HepG2 (cell line): ENCODE measurements around the gene NOP9. TPM values are rescaled to one million over a fixed set of nuclear protein-coding genes. Genes with fewer than 3 reads are reported as not detected.

Experiments
- ADNP ChIP-seq: sonication (generic); formaldehyde crosslinking; IDR thresholded peaks from 2 replicates; pipeline ENCODE4 v1.4.0; 2020; ENCODE audit warnings: missing genetic modification reagents
- ARID3A ChIP-seq: IDR thresholded peaks from 2 replicates; pipeline ENCODE4 v1.6.1; 2012; ENCODE audit warnings: low read depth, low read length, improper control_type of control experiment
- DNMT1 ChIP-seq: sonication (generic); formaldehyde crosslinking; IDR thresholded peaks from 2 replicates; pipeline ENCODE4 v1.5.1; 2020; ENCODE audit warnings: mild to moderate bottlenecking, missing genetic modification reagents
- E2F2 ChIP-seq: sonication (generic); formaldehyde crosslinking; IDR thresholded peaks from 2 replicates; pipeline ENCODE4 v1.4.0; 2020; ENCODE audit warnings: missing genetic modification reagents, borderline replicate concordance
- HMG20B ChIP-seq: conservative IDR thresholded peaks from 2 replicates; pipeline ENCODE4 v1.6.1; 2016; ENCODE audit warnings: missing genetic modification reagents, missing compliant biosample characterization
- PBX3 ChIP-seq: sonication (generic); formaldehyde crosslinking; IDR thresholded peaks from 2 replicates; pipeline ENCODE4 v1.8.1; 2023; ENCODE audit warnings: missing genetic modification reagents, inconsistent platforms, borderline replicate concordance
- SALL2 ChIP-seq: sonication (generic); formaldehyde crosslinking; IDR thresholded peaks from 2 replicates; pipeline ENCODE4 v1.8.1; 2023; ENCODE audit warnings: mild to moderate bottlenecking, missing genetic modification reagents, inconsistent platforms
- STAT6 ChIP-seq: sonication (generic); formaldehyde crosslinking; IDR thresholded peaks from 2 replicates; pipeline ENCODE4 v1.4.0; 2020; ENCODE audit warnings: missing genetic modification reagents, mild to moderate bottlenecking, borderline replicate concordance
- TOE1 ChIP-seq: sonication (generic); formaldehyde crosslinking; IDR thresholded peaks from 2 replicates; pipeline ENCODE4 v1.4.0; 2020; ENCODE audit warnings: mild to moderate bottlenecking, missing genetic modification reagents
- XBP1 ChIP-seq: sonication (generic); formaldehyde crosslinking; IDR thresholded peaks from 2 replicates; pipeline ENCODE4 v1.5.0; 2020; ENCODE audit warnings: missing genetic modification reagents
- ZMAT5 ChIP-seq: sonication (generic); formaldehyde crosslinking; IDR thresholded peaks from 2 replicates; pipeline ENCODE4 v1.5.0; 2020; ENCODE audit warnings: mild to moderate bottlenecking, low read depth, missing genetic modification reagents, borderline replicate concordance
- ZNF354B ChIP-seq: sonication (generic); formaldehyde crosslinking; IDR thresholded peaks from 2 replicates; pipeline ENCODE4 v1.8.0; 2022; ENCODE audit warnings: mild to moderate bottlenecking, missing genetic modification reagents
- ZNF431 ChIP-seq: sonication (generic); formaldehyde crosslinking; IDR thresholded peaks from 2 replicates; pipeline ENCODE4 v1.9.0; 2022; ENCODE audit warnings: missing genetic modification reagents, low read depth, mild to moderate bottlenecking, borderline replicate concordance
- ZNF619 ChIP-seq: sonication (generic); formaldehyde crosslinking; IDR thresholded peaks from 2 replicates; pipeline ENCODE4 v1.4.0; 2020; ENCODE audit warnings: mild to moderate bottlenecking, missing genetic modification reagents
- ZNF816 ChIP-seq: sonication (generic); formaldehyde crosslinking; IDR thresholded peaks from 2 replicates; pipeline ENCODE4 v1.8.0; 2022; ENCODE audit warnings: missing genetic modification reagents, mild to moderate bottlenecking, borderline replicate concordance
- ZSCAN22 ChIP-seq: sonication (generic); formaldehyde crosslinking; IDR thresholded peaks from 2 replicates; pipeline ENCODE4 v1.4.0; 2020; ENCODE audit warnings: mild to moderate bottlenecking, missing genetic modification reagents
- polyA plus RNA-seq, 8 experiments: library from polyadenylated mRNA; depleted of rRNA in 3 of 8; stranded (reverse) in 7 of 8; unstranded in 1 of 8; fragments of >200 nt; fragmentation: Illumina TruSeq in 4 of 8; extraction: Trizol in 4 of 8; gene quantifications; 2 replicates each; pipeline versions ENCODE4 v1.2.1 to v1.2.3, GENCODE V29; 2011 to 2016; ENCODE audit warnings: low read depth in 4 of 8, missing spikeins in 1 of 8, mixed read lengths in 1 of 8; ENCODE audit not compliant: insufficient read depth in 1 of 8
- total RNA-seq, 5 experiments: library from RNA; depleted of rRNA; stranded (reverse); fragments of >200 nt; fragmentation: Illumina TruSeq; extraction: Trizol; gene quantifications; 2 replicates each; pipeline ENCODE4 v1.2.3, GENCODE V29; 2016; ENCODE audit warnings: low read depth in 1 of 5

Gene NOP9
- total and polyA plus RNA-seq, 2 of the 13 experiments (the other 11 are each of a cell fraction or from before 2014, with no cell fraction given) = 24.5 to 61.6 TPM

GRCh38 chr14:24307575-24308341 lies 8.1 kb downstream of the NOP9 start, which contains the start of gene CIDEB (continued):
- TF ChIP-seq E2F2 (no peak), SALL2 (CRISPR knock-in tag) (peak; percentile 19; the same call in 1 of the 2 replicates), DNMT1 (CRISPR knock-in tag) (no peak), ARID3A (no peak), ADNP (CRISPR knock-in tag) (no peak), ZNF619 (peak; percentile 89), TOE1 (CRISPR knock-in tag) (peak; percentile 98), STAT6 (CRISPR knock-in tag) (peak; percentile 95), PBX3 (CRISPR knock-in tag) (no peak), ZNF816 (CRISPR knock-in tag) (no peak), ZNF431 (CRISPR knock-in tag) (no peak), HMG20B (CRISPR knock-in tag) (peak; percentile 91), ZSCAN22 (CRISPR knock-in tag) (peak; percentile 52; the same call in 1 of the 2 replicates), XBP1 (CRISPR knock-in tag) (no peak), ZNF354B (no peak), ZMAT5 (CRISPR knock-in tag) (no peak)
